ENCODE data around the gene SRPK2.

DNA sequence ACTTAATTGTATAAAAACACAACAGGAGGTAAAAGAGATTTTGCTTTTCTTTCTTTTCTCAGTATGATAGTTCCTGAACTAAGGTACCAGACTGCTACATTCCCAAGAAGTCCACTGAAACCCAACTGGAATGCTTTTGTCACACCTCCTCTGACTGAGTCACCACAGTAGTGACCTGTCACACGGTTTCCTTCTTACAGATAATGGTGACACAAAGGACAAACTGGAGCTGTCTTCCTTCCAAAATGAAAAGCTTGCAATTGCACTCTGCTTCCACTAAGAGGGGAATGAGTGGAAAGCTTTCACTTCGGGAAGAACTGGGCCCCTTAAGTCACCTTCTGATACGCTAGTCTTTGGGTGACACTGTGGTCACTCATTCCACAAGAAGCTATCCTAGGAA, 252.5 kb downstream of the SRPK2 start:
- no peak for TF ChIP-seq MYC (IDR thresholded peaks at IDR 0.05; ENCODE audit: low read depth, low read length)
- TF ChIP-seq POLR2A (IDR thresholded peaks at IDR 0.05; ENCODE audit: extremely low read depth, insufficient read length) = no peak

Measured in NB4 (cell line).